Liver (tissue), 9 donors: Measurements from ENCODE around the gene KDM2A. TPM values are rescaled to one million over a fixed set of nuclear protein-coding genes. Genes with fewer than 3 reads are reported as not detected.

Experiments
- DNase-seq: peaks from one replicate; pipeline ENCODE4 v3.0.0-alpha.2; 2017; ENCODE audit warnings: low spot score
- H3K27ac ChIP-seq, 2 donors: one replicate each; pipeline ENCODE4 v1.7.0; 2013; ENCODE audit warnings: inconsistent platforms in 2 of 2, low read length in 2 of 2, control low read depth in 1 of 2, low read depth in 1 of 2, mild to moderate bottlenecking in 1 of 2
- H3K27me3 ChIP-seq, 4 donors: one replicate each; pipeline versions ENCODE4 v1.6.1 to v1.7.0; 2013; ENCODE audit warnings: low read length in 3 of 4, inconsistent platforms in 1 of 4, mild to moderate bottlenecking in 1 of 4, moderate library complexity in 1 of 4; ENCODE audit not compliant: control insufficient read depth in 4 of 4, insufficient read depth in 4 of 4
- H3K36me3 ChIP-seq, 4 donors: one replicate each; pipeline versions ENCODE4 v1.6.1 to v1.7.0; 2013; ENCODE audit warnings: low read length in 3 of 4, mild to moderate bottlenecking in 3 of 4, low read depth in 1 of 4, moderate library complexity in 1 of 4; ENCODE audit not compliant: control insufficient read depth in 4 of 4, insufficient read depth in 3 of 4
- H3K4me1 ChIP-seq, 4 donors: one replicate each; pipeline versions ENCODE4 v1.6.1 to v1.7.0; 2013; ENCODE audit warnings: low read length in 3 of 4, mild to moderate bottlenecking in 3 of 4, moderate library complexity in 1 of 4; ENCODE audit not compliant: control insufficient read depth in 4 of 4, insufficient read depth in 4 of 4
- H3K4me3 ChIP-seq, 3 donors: one replicate each; pipeline versions ENCODE4 v1.6.1 to v1.7.0; 2013; ENCODE audit warnings: low read length in 3 of 3, control low read depth in 1 of 3, low read depth in 1 of 3, mild to moderate bottlenecking in 1 of 3
- H3K9ac ChIP-seq, 2 donors: one replicate each; pipeline ENCODE4 v1.7.0; 2013; ENCODE audit warnings: low read length in 2 of 2, mild to moderate bottlenecking in 2 of 2, moderate library complexity in 2 of 2, control low read depth in 1 of 2, low read depth in 1 of 2
- H3K9me3 ChIP-seq, 4 donors: one replicate each; pipeline versions ENCODE4 v1.6.1 to v1.7.0; 2013; ENCODE audit warnings: low read length in 3 of 4; ENCODE audit not compliant: control insufficient read depth in 4 of 4
- EGR1 ChIP-seq, 2 donors: IDR thresholded peaks; 2 replicates each; pipeline ENCODE4 v1.6.1; 2016 to 2018; ENCODE audit warnings: antibody characterized with exemption in 2 of 2, low read depth in 2 of 2
- FOXA1 ChIP-seq: IDR thresholded peaks from 2 replicates; pipeline ENCODE4 v1.6.1; 2016; ENCODE audit warnings: antibody characterized with exemption
- FOXA2 ChIP-seq: IDR thresholded peaks from 2 replicates; pipeline ENCODE4 v1.6.1; 2016; ENCODE audit warnings: antibody characterized with exemption
- GABPA ChIP-seq, 2 donors: IDR thresholded peaks in 1 of 2; conservative IDR thresholded peaks in 1 of 2; 2 replicates each; pipeline ENCODE4 v1.6.1; 2016; ENCODE audit warnings: antibody characterized with exemption in 2 of 2, mild to moderate bottlenecking in 1 of 2, moderate library complexity in 1 of 2
- HNF4A ChIP-seq, 2 donors: conservative IDR thresholded peaks; 2 replicates each; pipeline ENCODE4 v1.6.1; 2016; ENCODE audit warnings: antibody characterized with exemption in 2 of 2, mild to moderate bottlenecking in 2 of 2
- HNF4G ChIP-seq: IDR thresholded peaks from 2 replicates; pipeline ENCODE4 v1.6.1; 2016; ENCODE audit warnings: antibody characterized with exemption
- JUND ChIP-seq, 2 donors: IDR thresholded peaks; 2 replicates each; pipeline ENCODE4 v1.6.1; 2016; ENCODE audit warnings: antibody characterized with exemption in 2 of 2
- NR2F2 ChIP-seq: IDR thresholded peaks from 2 replicates; pipeline ENCODE4 v1.6.1; 2016; ENCODE audit warnings: antibody characterized with exemption
- RAD21 ChIP-seq, 2 donors: IDR thresholded peaks; 2 replicates each; pipeline ENCODE4 v1.6.1; 2016; ENCODE audit warnings: antibody characterized with exemption in 2 of 2, mild to moderate bottlenecking in 2 of 2
- RXRA ChIP-seq, 2 donors: IDR thresholded peaks; 2 replicates each; pipeline ENCODE4 v1.6.1; 2017 to 2018; ENCODE audit warnings: antibody characterized with exemption in 2 of 2, mild to moderate bottlenecking in 1 of 2
- SP1 ChIP-seq: IDR thresholded peaks from 2 replicates; pipeline ENCODE4 v1.6.1; 2018; ENCODE audit warnings: antibody characterized with exemption, mild to moderate bottlenecking
- TAF1 ChIP-seq: conservative IDR thresholded peaks from 2 replicates; pipeline ENCODE4 v1.6.1; 2016; ENCODE audit warnings: antibody characterized with exemption, mild to moderate bottlenecking
- YY1 ChIP-seq: IDR thresholded peaks from 2 replicates; pipeline ENCODE4 v1.6.1; 2016; ENCODE audit warnings: antibody characterized with exemption, mild to moderate bottlenecking
- WGBS: extraction: QIAGEN DNeasy Blood & Tissue Kit; methylation state at CpG from one replicate; pipeline ENCODE4 v1.1.7; 2013; 5-methylcytosine and 5-hydroxymethylcytosine counted together
- polyA plus RNA-seq, 2 donors: library from polyadenylated mRNA; stranded (reverse) in 1 of 2; unstranded in 1 of 2; fragments of 200-250 nt in 1 of 2; fragments of >200 nt in 1 of 2; fragmentation: Nextera tagmentation in 1 of 2; extraction: Ambion mirVana in 1 of 2; gene quantifications; one replicate each; pipeline versions ENCODE4 v1.2.1 to v1.2.3, GENCODE V29; 2013 to 2015
- total RNA-seq, 2 donors: library from RNA; depleted of rRNA; stranded (reverse); fragments of >200 nt; gene quantifications; one replicate each; pipeline ENCODE4 v1.2.3, GENCODE V29; 2014
- TF ChIP-seq, protein P1 (sequence below): IDR thresholded peaks from 2 replicates; pipeline ENCODE4 v1.6.1; 2016; ENCODE audit warnings: antibody characterized with exemption
- TF ChIP-seq, protein P2 (sequence below): IDR thresholded peaks from 2 replicates; pipeline ENCODE4 v1.6.1; 2016; ENCODE audit warnings: antibody characterized with exemption
- TF ChIP-seq, protein P3 (sequence below): IDR thresholded peaks from 2 replicates; pipeline ENCODE4 v1.6.1; 2016; ENCODE audit warnings: antibody characterized with exemption, mild to moderate bottlenecking
- TF ChIP-seq, protein P4 (sequence below): fragments of 150-350 bp; IDR thresholded peaks from 2 replicates; pipeline ENCODE4 v1.5.1; 2017; ENCODE audit warnings: improper control_type of control experiment, low read depth, low read length; ENCODE audit not compliant: missing input control
- TF ChIP-seq, protein P5 (sequence below): IDR thresholded peaks from 2 replicates; pipeline ENCODE4 v1.6.1; 2016; ENCODE audit warnings: antibody characterized with exemption
- donor health status: healthy.
- donor health status: healthy.
- donor health status: healthy.
- donor health status: healthy.
- donor health status: healthy.

KDM2A gene
- total and polyA plus RNA-seq, 4 donors = 8.3 to 44.9 (median 22.4) TPM

DNA sequence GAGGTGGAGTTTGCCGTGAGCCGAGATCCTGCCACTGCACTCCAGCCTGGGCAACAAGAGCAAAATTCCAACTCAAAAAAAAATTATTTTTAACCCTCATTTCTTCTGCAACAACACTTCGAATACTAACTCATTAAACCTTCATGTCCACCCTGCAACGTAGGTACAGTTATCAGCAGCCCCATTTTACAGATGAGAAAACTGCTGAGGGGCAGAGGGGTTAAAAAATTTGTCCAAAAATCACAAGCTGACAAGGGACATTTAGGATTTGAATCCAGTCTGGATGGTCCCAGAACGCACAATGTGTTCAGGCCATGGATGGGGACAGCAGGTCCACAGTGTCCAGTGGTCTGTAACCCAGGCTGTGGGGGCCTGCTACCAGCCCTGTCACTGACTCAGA lies 33.4 kb upstream of the KDM2A start:
- WGBS = 97% methylated on average over 5 of the region's 5 CpGs
- Histone ChIP-seq H3K27ac (no peak overlapping the region), H3K4me1 (peaks cover 0 to 4% (median 3%) of the 10 kb centered on the region in 4 donors), H3K27me3 (no peaks in the 10 kb centered on the region), H3K4me3 (no peak overlapping the region), H3K9ac (no peak overlapping the region), H3K9me3 (no peaks in the 10 kb centered on the region), H3K36me3 (no peaks in the 10 kb centered on the region)
- no peak for DNase-seq
- TF ChIP-seq RAD21 (IDR thresholded peaks at IDR 0.05) (no peak), NR2F2 (no peak), HNF4A (conservative IDR thresholded peaks at IDR 0.05) (no peak), TAF1 (no peak), EGR1 (IDR thresholded peaks at IDR 0.05; ENCODE audit: low read depth in 2 of 2) (no peak), YY1 (no peak), JUND (IDR thresholded peaks at IDR 0.05) (no peak), SP1 (no peak), RXRA (IDR thresholded peaks at IDR 0.05) (no peak), FOXA2 (no peak), FOXA1 (no peak), HNF4G (no peak), GABPA (IDR thresholded peaks at IDR 0.05 in 1 of 2, conservative IDR thresholded peaks at IDR 0.05 in 1 of 2) (no peak)
- TF ChIP-seq, protein P1, sequence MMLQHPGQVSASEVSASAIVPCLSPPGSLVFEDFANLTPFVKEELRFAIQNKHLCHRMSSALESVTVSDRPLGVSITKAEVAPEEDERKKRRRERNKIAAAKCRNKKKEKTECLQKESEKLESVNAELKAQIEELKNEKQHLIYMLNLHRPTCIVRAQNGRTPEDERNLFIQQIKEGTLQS = no peak
- TF ChIP-seq, protein P2, sequence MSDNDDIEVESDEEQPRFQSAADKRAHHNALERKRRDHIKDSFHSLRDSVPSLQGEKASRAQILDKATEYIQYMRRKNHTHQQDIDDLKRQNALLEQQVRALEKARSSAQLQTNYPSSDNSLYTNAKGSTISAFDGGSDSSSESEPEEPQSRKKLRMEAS = no peak
- TF ChIP-seq, protein P3, sequence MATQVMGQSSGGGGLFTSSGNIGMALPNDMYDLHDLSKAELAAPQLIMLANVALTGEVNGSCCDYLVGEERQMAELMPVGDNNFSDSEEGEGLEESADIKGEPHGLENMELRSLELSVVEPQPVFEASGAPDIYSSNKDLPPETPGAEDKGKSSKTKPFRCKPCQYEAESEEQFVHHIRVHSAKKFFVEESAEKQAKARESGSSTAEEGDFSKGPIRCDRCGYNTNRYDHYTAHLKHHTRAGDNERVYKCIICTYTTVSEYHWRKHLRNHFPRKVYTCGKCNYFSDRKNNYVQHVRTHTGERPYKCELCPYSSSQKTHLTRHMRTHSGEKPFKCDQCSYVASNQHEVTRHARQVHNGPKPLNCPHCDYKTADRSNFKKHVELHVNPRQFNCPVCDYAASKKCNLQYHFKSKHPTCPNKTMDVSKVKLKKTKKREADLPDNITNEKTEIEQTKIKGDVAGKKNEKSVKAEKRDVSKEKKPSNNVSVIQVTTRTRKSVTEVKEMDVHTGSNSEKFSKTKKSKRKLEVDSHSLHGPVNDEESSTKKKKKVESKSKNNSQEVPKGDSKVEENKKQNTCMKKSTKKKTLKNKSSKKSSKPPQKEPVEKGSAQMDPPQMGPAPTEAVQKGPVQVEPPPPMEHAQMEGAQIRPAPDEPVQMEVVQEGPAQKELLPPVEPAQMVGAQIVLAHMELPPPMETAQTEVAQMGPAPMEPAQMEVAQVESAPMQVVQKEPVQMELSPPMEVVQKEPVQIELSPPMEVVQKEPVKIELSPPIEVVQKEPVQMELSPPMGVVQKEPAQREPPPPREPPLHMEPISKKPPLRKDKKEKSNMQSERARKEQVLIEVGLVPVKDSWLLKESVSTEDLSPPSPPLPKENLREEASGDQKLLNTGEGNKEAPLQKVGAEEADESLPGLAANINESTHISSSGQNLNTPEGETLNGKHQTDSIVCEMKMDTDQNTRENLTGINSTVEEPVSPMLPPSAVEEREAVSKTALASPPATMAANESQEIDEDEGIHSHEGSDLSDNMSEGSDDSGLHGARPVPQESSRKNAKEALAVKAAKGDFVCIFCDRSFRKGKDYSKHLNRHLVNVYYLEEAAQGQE = no peak
- TF ChIP-seq, protein P4, sequence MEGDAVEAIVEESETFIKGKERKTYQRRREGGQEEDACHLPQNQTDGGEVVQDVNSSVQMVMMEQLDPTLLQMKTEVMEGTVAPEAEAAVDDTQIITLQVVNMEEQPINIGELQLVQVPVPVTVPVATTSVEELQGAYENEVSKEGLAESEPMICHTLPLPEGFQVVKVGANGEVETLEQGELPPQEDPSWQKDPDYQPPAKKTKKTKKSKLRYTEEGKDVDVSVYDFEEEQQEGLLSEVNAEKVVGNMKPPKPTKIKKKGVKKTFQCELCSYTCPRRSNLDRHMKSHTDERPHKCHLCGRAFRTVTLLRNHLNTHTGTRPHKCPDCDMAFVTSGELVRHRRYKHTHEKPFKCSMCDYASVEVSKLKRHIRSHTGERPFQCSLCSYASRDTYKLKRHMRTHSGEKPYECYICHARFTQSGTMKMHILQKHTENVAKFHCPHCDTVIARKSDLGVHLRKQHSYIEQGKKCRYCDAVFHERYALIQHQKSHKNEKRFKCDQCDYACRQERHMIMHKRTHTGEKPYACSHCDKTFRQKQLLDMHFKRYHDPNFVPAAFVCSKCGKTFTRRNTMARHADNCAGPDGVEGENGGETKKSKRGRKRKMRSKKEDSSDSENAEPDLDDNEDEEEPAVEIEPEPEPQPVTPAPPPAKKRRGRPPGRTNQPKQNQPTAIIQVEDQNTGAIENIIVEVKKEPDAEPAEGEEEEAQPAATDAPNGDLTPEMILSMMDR = no peak
- TF ChIP-seq, protein P5, sequence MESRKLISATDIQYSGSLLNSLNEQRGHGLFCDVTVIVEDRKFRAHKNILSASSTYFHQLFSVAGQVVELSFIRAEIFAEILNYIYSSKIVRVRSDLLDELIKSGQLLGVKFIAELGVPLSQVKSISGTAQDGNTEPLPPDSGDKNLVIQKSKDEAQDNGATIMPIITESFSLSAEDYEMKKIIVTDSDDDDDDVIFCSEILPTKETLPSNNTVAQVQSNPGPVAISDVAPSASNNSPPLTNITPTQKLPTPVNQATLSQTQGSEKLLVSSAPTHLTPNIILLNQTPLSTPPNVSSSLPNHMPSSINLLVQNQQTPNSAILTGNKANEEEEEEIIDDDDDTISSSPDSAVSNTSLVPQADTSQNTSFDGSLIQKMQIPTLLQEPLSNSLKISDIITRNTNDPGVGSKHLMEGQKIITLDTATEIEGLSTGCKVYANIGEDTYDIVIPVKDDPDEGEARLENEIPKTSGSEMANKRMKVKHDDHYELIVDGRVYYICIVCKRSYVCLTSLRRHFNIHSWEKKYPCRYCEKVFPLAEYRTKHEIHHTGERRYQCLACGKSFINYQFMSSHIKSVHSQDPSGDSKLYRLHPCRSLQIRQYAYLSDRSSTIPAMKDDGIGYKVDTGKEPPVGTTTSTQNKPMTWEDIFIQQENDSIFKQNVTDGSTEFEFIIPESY = no peak
